ENCODE results near the gene MIP. TPM values are rescaled to one million over a fixed set of nuclear protein-coding genes. Genes with fewer than 3 reads are reported as not detected.

MIP gene
- total RNA-seq, 4 donors from 2014 or later: not detected

- no peaks in the 10 kb centered on the region for H3K27me3 ChIP-seq
- peaks cover 0 to 12% (median 3%) of the 10 kb centered on the region in 4 donors for H3K4me1 ChIP-seq
- no peaks in the 10 kb centered on the region for H3K9me3 ChIP-seq
- H3K27ac ChIP-seq: peak within 1 kb of the TSS in 1 of 4 donors; percentile 75
- DNase-seq: peak; percentile 77 to 91 (median 82)
- peak within 1 kb of the TSS; percentile 43 to 77 (median 64) for H3K4me3 ChIP-seq
- TF ChIP-seq POLR2A (IDR thresholded peaks at IDR 0.05): no peak
- TF ChIP-seq CTCF (IDR thresholded peaks at IDR 0.05): no peak
- H3K36me3 ChIP-seq: no peaks in the 10 kb centered on the region
Observed at GRCh38 chr12:56488041-56488955, 33.8 kb upstream of the MIP start, which contains the start of gene GLS2. Gene GLS2, minus strand, starts transcription at chr12:56488161. Its CDS starts 43 bp downstream, at chr12:56488118.

- no peaks in the 10 kb centered on the region for H3K9me3 ChIP-seq
- TF ChIP-seq POLR2A (IDR thresholded peaks at IDR 0.05): no peak
- TF ChIP-seq CTCF (IDR thresholded peaks at IDR 0.05): no peak
- H3K4me1 ChIP-seq: peaks cover 0 to 12% (median 3%) of the 10 kb centered on the region in 4 donors
- peak overlapping the region; percentile 43 to 77 (median 64) for H3K4me3 ChIP-seq
- DNase-seq: peak; percentile 36 to 61 (median 56)
- H3K27ac ChIP-seq: peak overlapping the region in 1 of 4 donors; percentile 75
- no peaks in the 10 kb centered on the region for H3K36me3 ChIP-seq
- H3K27me3 ChIP-seq: no peaks in the 10 kb centered on the region
Observed at GRCh38 chr12:56487448-56488040, 33.1 kb upstream of the MIP start.

- Histone ChIP-seq H3K4me1 (peaks cover 0 to 12% (median 3%) of the 10 kb centered on the region in 4 donors), H3K9me3 (no peaks in the 10 kb centered on the region), H3K27ac (no peak overlapping the region), H3K27me3 (no peaks in the 10 kb centered on the region), H3K36me3 (no peaks in the 10 kb centered on the region), H3K4me3 (no peak overlapping the region)
- no peak for DNase-seq
- TF ChIP-seq CTCF (IDR thresholded peaks at IDR 0.05) (no peak), POLR2A (IDR thresholded peaks at IDR 0.05) (no peak)
Observed at GRCh38 chr12:56486694-56487093, 32.2 kb upstream of the MIP start.

GRCh38 chr12:56484566-56484965 lies 30.1 kb upstream of the MIP start:
- Histone ChIP-seq H3K4me1 (peaks cover 0 to 12% (median 3%) of the 10 kb centered on the region in 4 donors), H3K27ac (no peak overlapping the region), H3K27me3 (no peaks in the 10 kb centered on the region), H3K36me3 (no peaks in the 10 kb centered on the region), H3K4me3 (no peak overlapping the region), H3K9me3 (no peaks in the 10 kb centered on the region)
- no peak for DNase-seq
- no peak for TF ChIP-seq CTCF (IDR thresholded peaks at IDR 0.05)
- no peak for TF ChIP-seq POLR2A (IDR thresholded peaks at IDR 0.05)

GRCh38 chr12:56479625-56480024 lies 25.2 kb upstream of the MIP start:
- H3K4me1 ChIP-seq: no peaks in the 10 kb centered on the region
- H3K27ac ChIP-seq: no peak overlapping the region
- H3K9me3 ChIP-seq: no peaks in the 10 kb centered on the region
- no peak overlapping the region for H3K4me3 ChIP-seq
- no peaks in the 10 kb centered on the region for H3K36me3 ChIP-seq
- TF ChIP-seq CTCF (IDR thresholded peaks at IDR 0.05): no peak
- TF ChIP-seq POLR2A (IDR thresholded peaks at IDR 0.05): no peak
- H3K27me3 ChIP-seq: no peaks in the 10 kb centered on the region
- DNase-seq: no peak
